Testis (tissue), 3 donors: Measurements from ENCODE around the gene CLDN34. TPM values are rescaled to one million over a fixed set of nuclear protein-coding genes. Genes with fewer than 3 reads are reported as not detected.

ENCODE experiments used
- DNase-seq: peaks from one replicate; pipeline ENCODE4 v3.0.0-alpha.2; 2019
- H3K27ac ChIP-seq, 2 donors: fragments of 200-600 bp; sonication (generic); one replicate each; pipeline ENCODE4 v1.5.1; 2019
- H3K27me3 ChIP-seq: fragments of 200-600 bp; sonication (generic); one replicate; pipeline ENCODE4 v1.5.1; 2019
- H3K36me3 ChIP-seq: fragments of 200-600 bp; sonication (generic); one replicate; pipeline ENCODE4 v1.5.1; 2017; ENCODE audit warnings: low read depth; ENCODE audit errors: missing control alignments
- H3K4me1 ChIP-seq: fragments of 200-600 bp; sonication (generic); one replicate; pipeline ENCODE4 v1.5.1; 2019
- H3K4me3 ChIP-seq, 2 donors: fragments of 200-600 bp; sonication (generic); one replicate each; pipeline ENCODE4 v1.5.1; 2017 to 2019
- H3K9me3 ChIP-seq: fragments of 200-600 bp; sonication (generic); one replicate; pipeline ENCODE4 v1.5.1; 2017
- CTCF ChIP-seq, 3 experiments: fragments of 450-650 bp in 2 of 3; fragments of 200-600 bp in 1 of 3; sonication (generic) in 1 of 3; IDR thresholded peaks; one replicate each; pipeline ENCODE4 v1.5.1; 2016 to 2019; ENCODE audit warnings: antibody characterized with exemption in 3 of 3, mild to moderate bottlenecking in 2 of 3, moderate library complexity in 1 of 3
- POLR2A ChIP-seq: fragments of 450-650 bp; IDR thresholded peaks from one replicate; pipeline ENCODE4 v1.6.1; 2017; ENCODE audit warnings: antibody characterized with exemption, mild to moderate bottlenecking, moderate library complexity
- WGBS, 2 donors: methylation state at CpG; one replicate each; pipeline ENCODE4 v1.1.5; 2018; 5-methylcytosine and 5-hydroxymethylcytosine counted together
- intact Hi-C: fragments of 100-400 bp; cut with DNase I; formaldehyde crosslinking; loops from one replicate; pipeline ENCODE4 v1.15.1; 2023; ENCODE audit warnings: low total_unique reads
- polyA plus RNA-seq: library from polyadenylated mRNA; stranded (reverse); fragments of 350-450 nt; fragmentation: Illumina TruSeq; extraction: RNeasy Lipid Tissue Mini Kit (QIAGEN cat#74804); gene quantifications from one replicate; pipeline ENCODE4 v1.2.3, GENCODE V29; 2014; ENCODE audit warnings: low read depth, low replicate concordance; ENCODE audit not compliant: insufficient read depth
- total RNA-seq, 2 donors: library from RNA; depleted of rRNA; stranded (reverse); fragments of >200 nt; gene quantifications; one replicate each; pipeline ENCODE4 v1.2.3, GENCODE V29; 2016

CLDN34 gene
- total and polyA plus RNA-seq, 3 donors from 2014 or later: 1.2 to 4.3 (median 3.0) TPM

- DNase-seq: no peak
- TF ChIP-seq CTCF (IDR thresholded peaks at IDR 0.05) (no peak), POLR2A (no peak)
- 92 to 93% methylated on average over 8 of the region's 8 CpGs for WGBS, 2 donors
- H3K36me3 ChIP-seq: no peaks in the 10 kb centered on the region
- H3K27me3 ChIP-seq: no peaks in the 10 kb centered on the region
- H3K9me3 ChIP-seq: no peaks in the 10 kb centered on the region
- H3K27ac ChIP-seq: no peak overlapping the region
- H3K4me3 ChIP-seq: no peak overlapping the region
- intact Hi-C loops: no loop called here
- no peaks in the 10 kb centered on the region for H3K4me1 ChIP-seq
These were observed 37.8 kb downstream of the CLDN34 start for GRCh38 chrX:10004832-10005475.

- intact Hi-C loops: no loop called here
- H3K4me3 ChIP-seq: no peak overlapping the region
- no peaks in the 10 kb centered on the region for H3K9me3 ChIP-seq
- TF ChIP-seq POLR2A: no peak
- TF ChIP-seq CTCF (IDR thresholded peaks at IDR 0.05): no peak
- H3K36me3 ChIP-seq: no peaks in the 10 kb centered on the region
- no peak overlapping the region for H3K27ac ChIP-seq
- no peaks in the 10 kb centered on the region for H3K27me3 ChIP-seq
- DNase-seq: no peak
- 93% methylated on average over 6 to 8 of the region's 8 CpGs for WGBS, 2 donors
- H3K4me1 ChIP-seq: no peaks in the 10 kb centered on the region
These were observed 38.9 kb downstream of the CLDN34 start for GRCh38 chrX:10006086-10006485.

GRCh38 chrX:10006770-10007169, 39.6 kb downstream of the CLDN34 start:
- no peak overlapping the region for H3K4me3 ChIP-seq
- intact Hi-C loops: no loop called here
- no peaks in the 10 kb centered on the region for H3K36me3 ChIP-seq
- H3K4me1 ChIP-seq: no peaks in the 10 kb centered on the region
- H3K27ac ChIP-seq: no peak overlapping the region
- 54 to 80% methylated on average over 2 to 4 of the region's 4 CpGs for WGBS, 2 donors
- TF ChIP-seq POLR2A: no peak
- no peak for TF ChIP-seq CTCF (IDR thresholded peaks at IDR 0.05)
- H3K9me3 ChIP-seq: no peaks in the 10 kb centered on the region
- no peaks in the 10 kb centered on the region for H3K27me3 ChIP-seq
- no peak for DNase-seq

- no peaks in the 10 kb centered on the region for H3K9me3 ChIP-seq
- H3K27me3 ChIP-seq: no peaks in the 10 kb centered on the region
- no peaks in the 10 kb centered on the region for H3K36me3 ChIP-seq
- H3K4me3 ChIP-seq: no peak overlapping the region
- no peak for DNase-seq
- TF ChIP-seq CTCF (IDR thresholded peaks at IDR 0.05) (no peak), POLR2A (no peak)
- 76 to 88% methylated on average over 3 of the region's 3 CpGs for WGBS, 2 donors
- intact Hi-C loops: no loop called here
- H3K27ac ChIP-seq: no peak overlapping the region
- H3K4me1 ChIP-seq: no peaks in the 10 kb centered on the region
These were observed 40.5 kb downstream of the CLDN34 start for GRCh38 chrX:10007621-10008020.

- no peaks in the 10 kb centered on the region for H3K9me3 ChIP-seq
- H3K4me1 ChIP-seq: no peaks in the 10 kb centered on the region
- H3K27ac ChIP-seq: no peak overlapping the region
- H3K27me3 ChIP-seq: no peaks in the 10 kb centered on the region
- TF ChIP-seq POLR2A: no peak
- TF ChIP-seq CTCF (IDR thresholded peaks at IDR 0.05): no peak
- intact Hi-C loops: no loop called here
- no peak for DNase-seq
- no peak overlapping the region for H3K4me3 ChIP-seq
- H3K36me3 ChIP-seq: no peaks in the 10 kb centered on the region
- WGBS, 2 donors: 100% methylated on average over 1 to 2 of the region's 2 CpGs
These were observed 41.4 kb downstream of the CLDN34 start for GRCh38 chrX:10008483-10009056.
